LNCaP clone FGC (cell line): Measurements from ENCODE around the gene SEC22A.

ENCODE experiments used
- DNase-seq: peaks from one replicate; pipeline ENCODE4 v3.0.0-alpha.2; 2011; ENCODE audit warnings: low read depth
- H3K4me3 ChIP-seq: 2 replicates; pipeline ENCODE4 v1.5.1; 2011; ENCODE audit warnings: mild to moderate bottlenecking, low read depth, low read length, control low read depth
- CTCF ChIP-seq: IDR thresholded peaks from 2 replicates; pipeline ENCODE4 v1.5.1; 2012; ENCODE audit warnings: mild to moderate bottlenecking; ENCODE audit not compliant: control insufficient read depth, insufficient read depth; ENCODE audit errors: extremely low read depth

SEC22A gene

GRCh38 chr3:123310741-123311140 lies 109.0 kb downstream of the SEC22A start:
- TF ChIP-seq CTCF = no peak
- DNase-seq = no peak
- H3K4me3 ChIP-seq = no peak overlapping the region

GRCh38 chr3:123311201-123311600 lies 109.5 kb downstream of the SEC22A start:
- no peak for TF ChIP-seq CTCF
- H3K4me3 ChIP-seq = no peak overlapping the region
- no peak for DNase-seq

- no peak overlapping the region for H3K4me3 ChIP-seq
- TF ChIP-seq CTCF = no peak
- no peak for DNase-seq
Observed at GRCh38 chr3:123312331-123313265, 110.9 kb downstream of the SEC22A start.

- TF ChIP-seq CTCF = no peak
- H3K4me3 ChIP-seq = no peak overlapping the region
Observed at GRCh38 chr3:123313889-123314288, 112.1 kb downstream of the SEC22A start.

GRCh38 chr3:123314359-123315270 lies 112.9 kb downstream of the SEC22A start:
- TF ChIP-seq CTCF = no peak
- no peak for DNase-seq
- no peak overlapping the region for H3K4me3 ChIP-seq

More at GRCh38 chr3:123313889-123314288, 112.1 kb downstream of the SEC22A start:
- DNase-seq = no peak

GRCh38 chr3:123315271-123315595 lies 113.5 kb downstream of the SEC22A start:
- no peak for DNase-seq
- no peak for TF ChIP-seq CTCF
- no peak overlapping the region for H3K4me3 ChIP-seq
